Astrocyte (in vitro differentiated cells and primary cell): ENCODE data around the gene GOLGA8O. TPM values are rescaled to one million over a fixed set of nuclear protein-coding genes. Genes with fewer than 3 reads are reported as not detected.
"Not testable (repeated sequence)": the region's sequence is repeated elsewhere in the genome, so short reads cannot be mapped to it uniquely, and the experiment has no call there.

Experiments
- DNase-seq: peaks from one replicate; pipeline ENCODE4 v3.0.0-alpha.2; 2010; ENCODE audit warnings: low read depth
- FAIRE-seq: peaks from 2 replicates; lab custom pipeline; 2011; peaks lifted over from hg19 to GRCh38; lab: Jason Lieb, UNC
- H2AFZ ChIP-seq: 2 replicates; pipeline ENCODE4 v1.6.0; 2012; ENCODE audit warnings: low read depth, low read length, inconsistent platforms
- H3K27ac ChIP-seq: 2 replicates; pipeline ENCODE4 v1.5.1; 2011; ENCODE audit warnings: low read depth, low read length, inconsistent platforms
- H3K27me3 ChIP-seq: 2 replicates; pipeline ENCODE4 v1.6.0; 2011; ENCODE audit warnings: low read length, inconsistent platforms; ENCODE audit not compliant: insufficient read depth
- H3K36me3 ChIP-seq: 2 replicates; pipeline ENCODE4 v1.5.1; 2011; ENCODE audit warnings: low read length, inconsistent platforms; ENCODE audit not compliant: insufficient read depth
- H3K4me1 ChIP-seq: 2 replicates; pipeline ENCODE4 v1.5.1; 2011; ENCODE audit warnings: low read length, inconsistent platforms; ENCODE audit not compliant: insufficient read depth
- H3K4me2 ChIP-seq: 2 replicates; pipeline ENCODE4 v1.6.0; 2012; ENCODE audit warnings: low read length, inconsistent platforms
- H3K4me3 ChIP-seq: 2 replicates; pipeline ENCODE4 v1.5.1; 2011; ENCODE audit warnings: low read depth, mild to moderate bottlenecking, low read length, inconsistent platforms; ENCODE audit not compliant: insufficient read depth
- H3K79me2 ChIP-seq: 2 replicates; pipeline ENCODE4 v1.6.0; 2012; ENCODE audit warnings: mild to moderate bottlenecking, low read length, inconsistent platforms; ENCODE audit not compliant: insufficient read depth
- H3K9ac ChIP-seq: 2 replicates; pipeline ENCODE4 v1.6.0; 2012; ENCODE audit warnings: mild to moderate bottlenecking, low read length, inconsistent platforms
- H3K9me3 ChIP-seq: 2 replicates; pipeline ENCODE4 v1.5.1; 2012; ENCODE audit warnings: low read depth, mild to moderate bottlenecking, low read length, inconsistent platforms; ENCODE audit not compliant: insufficient read depth
- H4K20me1 ChIP-seq: 2 replicates; pipeline ENCODE4 v1.6.0; 2012; ENCODE audit warnings: low read length, inconsistent platforms; ENCODE audit not compliant: insufficient read depth
- H3K27ac Mint-ChIP-seq: one replicate; pipeline ENCODE4 v1.8.0; 2021; ENCODE audit warnings: mild to moderate bottlenecking, mixed read lengths; ENCODE audit not compliant: unreplicated experiment
- H3K27me3 Mint-ChIP-seq: one replicate; pipeline ENCODE4 v1.8.0; 2021; ENCODE audit warnings: low read depth, mixed read lengths; ENCODE audit not compliant: unreplicated experiment
- H3K36me3 Mint-ChIP-seq: one replicate; pipeline ENCODE4 v1.8.0; 2021; ENCODE audit warnings: low read depth, mixed read lengths; ENCODE audit not compliant: unreplicated experiment
- H3K4me1 Mint-ChIP-seq: one replicate; pipeline ENCODE4 v1.8.0; 2021; ENCODE audit warnings: low read depth, mixed read lengths; ENCODE audit not compliant: unreplicated experiment
- H3K4me3 Mint-ChIP-seq: one replicate; pipeline ENCODE4 v1.8.0; 2021; ENCODE audit warnings: mild to moderate bottlenecking, moderate library complexity, mixed read lengths; ENCODE audit not compliant: unreplicated experiment
- H3K9me3 Mint-ChIP-seq: one replicate; pipeline ENCODE4 v1.8.0; 2021; ENCODE audit warnings: mild to moderate bottlenecking, mixed read lengths; ENCODE audit not compliant: unreplicated experiment
- total RNA-seq: library from RNA; stranded (reverse); gene quantifications from 2 replicates; pipeline ENCODE4 v1.2.1, GENCODE V29; 2021

GOLGA8O gene
- total RNA-seq, 1 donor from 2014 or later = 1.2 TPM

GRCh38 chr15:32481683-32482082 is 26.2 kb upstream of the GOLGA8O start:
- H3K27ac Mint-ChIP-seq, H3K9me3 Mint-ChIP-seq, H3K36me3 Mint-ChIP-seq, H3K36me3 ChIP-seq, H3K27me3 ChIP-seq, H3K27ac ChIP-seq, H3K4me2 ChIP-seq, H2AFZ ChIP-seq, FAIRE-seq, H3K4me1 Mint-ChIP-seq, DNase-seq, H3K4me3 Mint-ChIP-seq, H3K9me3 ChIP-seq, H4K20me1 ChIP-seq, H3K4me1 ChIP-seq, H3K27me3 Mint-ChIP-seq, H3K4me3 ChIP-seq, H3K9ac ChIP-seq, H3K79me2 ChIP-seq: not testable (repeated sequence)

GRCh38 chr15:32468076-32468475 is 12.6 kb upstream of the GOLGA8O start:
- not testable (repeated sequence) for H4K20me1 ChIP-seq, H3K9me3 ChIP-seq, H3K9me3 Mint-ChIP-seq, H3K36me3 ChIP-seq, H2AFZ ChIP-seq, H3K27ac ChIP-seq, H3K4me1 Mint-ChIP-seq, H3K4me2 ChIP-seq, H3K4me1 ChIP-seq, H3K9ac ChIP-seq, H3K79me2 ChIP-seq, H3K27me3 ChIP-seq, H3K4me3 Mint-ChIP-seq, DNase-seq, H3K36me3 Mint-ChIP-seq, H3K27me3 Mint-ChIP-seq, FAIRE-seq, H3K27ac Mint-ChIP-seq, H3K4me3 ChIP-seq

- H3K4me3 Mint-ChIP-seq, FAIRE-seq, H3K4me1 Mint-ChIP-seq, H2AFZ ChIP-seq, H3K27me3 Mint-ChIP-seq, H3K4me3 ChIP-seq, H3K27ac Mint-ChIP-seq, H3K9ac ChIP-seq, H3K9me3 Mint-ChIP-seq, H3K36me3 Mint-ChIP-seq, H3K4me2 ChIP-seq, H3K36me3 ChIP-seq, DNase-seq, H3K27ac ChIP-seq, H3K27me3 ChIP-seq, H3K4me1 ChIP-seq, H3K9me3 ChIP-seq, H3K79me2 ChIP-seq, H4K20me1 ChIP-seq: not testable (repeated sequence)
These were observed 14.9 kb downstream of the GOLGA8O start for GRCh38 chr15:32440445-32440977.

- FAIRE-seq, H3K27me3 Mint-ChIP-seq, H3K27ac ChIP-seq, H3K9me3 Mint-ChIP-seq, H3K36me3 ChIP-seq, H3K4me2 ChIP-seq, H4K20me1 ChIP-seq, H3K4me1 Mint-ChIP-seq, H3K4me1 ChIP-seq, H3K27me3 ChIP-seq, H3K27ac Mint-ChIP-seq, H3K4me3 ChIP-seq, H3K4me3 Mint-ChIP-seq, H3K9me3 ChIP-seq, DNase-seq, H3K79me2 ChIP-seq, H2AFZ ChIP-seq, H3K36me3 Mint-ChIP-seq, H3K9ac ChIP-seq: not testable (repeated sequence)
These were observed 21.1 kb downstream of the GOLGA8O start for GRCh38 chr15:32434102-32434963.

- H3K9me3 Mint-ChIP-seq = not testable (repeated sequence)
These were observed 27.8 kb downstream of the GOLGA8O start for GRCh38 chr15:32427635-32428034.

GRCh38 chr15:32426511-32426910 is 28.9 kb downstream of the GOLGA8O start:
- H4K20me1 ChIP-seq, FAIRE-seq, H3K4me3 Mint-ChIP-seq: not testable (repeated sequence)

More at GRCh38 chr15:32427635-32428034, 27.8 kb downstream of the GOLGA8O start:
- not testable (repeated sequence) for H3K27ac Mint-ChIP-seq, H3K36me3 Mint-ChIP-seq, H3K4me2 ChIP-seq, H4K20me1 ChIP-seq, DNase-seq, FAIRE-seq, H3K36me3 ChIP-seq, H2AFZ ChIP-seq, H3K4me1 Mint-ChIP-seq, H3K4me1 ChIP-seq, H3K4me3 ChIP-seq, H3K9ac ChIP-seq, H3K4me3 Mint-ChIP-seq, H3K27me3 Mint-ChIP-seq, H3K27ac ChIP-seq, H3K79me2 ChIP-seq, H3K27me3 ChIP-seq, H3K9me3 ChIP-seq

More at GRCh38 chr15:32426511-32426910, 28.9 kb downstream of the GOLGA8O start:
- not testable (repeated sequence) for H3K4me1 Mint-ChIP-seq, H3K4me1 ChIP-seq, H3K4me2 ChIP-seq, DNase-seq, H3K9me3 Mint-ChIP-seq, H3K36me3 ChIP-seq, H3K9me3 ChIP-seq, H3K27me3 Mint-ChIP-seq, H3K27me3 ChIP-seq, H3K36me3 Mint-ChIP-seq, H3K79me2 ChIP-seq, H3K9ac ChIP-seq, H3K4me3 ChIP-seq, H3K27ac ChIP-seq, H2AFZ ChIP-seq, H3K27ac Mint-ChIP-seq
